Measurements from ENCODE around the gene NAA25.

The NAA25 gene

GRCh38 chr12:111978545-111978944, 130.0 kb downstream of the NAA25 start:
- no peaks in the 10 kb centered on the region for H3K9me3 ChIP-seq (ENCODE audit: insufficient read depth, low read length)
- H3K4me3 ChIP-seq (ENCODE audit: insufficient read depth, low read length, poor library complexity, severe bottlenecking): no peak overlapping the region
- no peaks in the 10 kb centered on the region for H3K9me2 ChIP-seq (replicated peaks; ENCODE audit: insufficient read depth, low read length)
- 0 out of 2 replicates have a peak, but pooled peaks cover 2% of the 10 kb centered on the region for H3K36me3 ChIP-seq (ENCODE audit: low read length)
- H3F3A ChIP-seq (ENCODE audit: insufficient read depth): no peaks in the 10 kb centered on the region; the same call in 1 of the 2 replicates
- no peak overlapping the region for H2AFZ ChIP-seq (ENCODE audit: low read depth, low read length, severe bottlenecking)
- H3K4me2 ChIP-seq (ENCODE audit: low read depth, low read length, poor library complexity, severe bottlenecking): no peak overlapping the region
- no peak overlapping the region for H3K9ac ChIP-seq (ENCODE audit: low read length)
- H3K27ac ChIP-seq (ENCODE audit: low read depth, low read length): no peak overlapping the region
- TF ChIP-seq EZH2phosphoT487 (conservative IDR thresholded peaks at IDR 0.05; ENCODE audit: low read length) (no peak), CTCF (IDR thresholded peaks at IDR 0.05; ENCODE audit: insufficient read depth, low read length, poor library complexity, severe bottlenecking) (no peak)
- H3K79me2 ChIP-seq (ENCODE audit: insufficient read depth, low read length): no peaks in the 10 kb centered on the region
- H3K27me3 ChIP-seq (ENCODE audit: low read length): no peaks in the 10 kb centered on the region
- no peaks in the 10 kb centered on the region; the same call in 1 of the 2 replicates for H4K20me1 ChIP-seq (ENCODE audit: low read depth, low read length)

- Histone ChIP-seq H3K9ac (ENCODE audit: low read length) (no peak overlapping the region), H3F3A (ENCODE audit: insufficient read depth) (no peaks in the 10 kb centered on the region; the same call in 1 of the 2 replicates), H2AFZ (ENCODE audit: low read depth, low read length, severe bottlenecking) (no peak overlapping the region), H3K27me3 (ENCODE audit: low read length) (no peaks in the 10 kb centered on the region), H3K36me3 (ENCODE audit: low read length) (peaks cover 7% of the 10 kb centered on the region; the same call in 1 of the 2 replicates), H4K20me1 (ENCODE audit: low read depth, low read length) (no peaks in the 10 kb centered on the region; the same call in 1 of the 2 replicates), H3K79me2 (ENCODE audit: insufficient read depth, low read length) (no peaks in the 10 kb centered on the region), H3K4me2 (ENCODE audit: low read depth, low read length, poor library complexity, severe bottlenecking) (no peak overlapping the region), H3K9me2 (replicated peaks; ENCODE audit: insufficient read depth, low read length) (no peaks in the 10 kb centered on the region), H3K4me3 (ENCODE audit: insufficient read depth, low read length, poor library complexity, severe bottlenecking) (no peak overlapping the region), H3K27ac (ENCODE audit: low read depth, low read length) (no peak overlapping the region), H3K9me3 (ENCODE audit: insufficient read depth, low read length) (no peaks in the 10 kb centered on the region)
- no peak for TF ChIP-seq EZH2phosphoT487 (conservative IDR thresholded peaks at IDR 0.05; ENCODE audit: low read length)
- TF ChIP-seq CTCF (IDR thresholded peaks at IDR 0.05; ENCODE audit: insufficient read depth, low read length, poor library complexity, severe bottlenecking): no peak
Measured at GRCh38 chr12:111976860-111977259, 131.7 kb downstream of the NAA25 start.
